M059J (cell line): ENCODE data around the gene ZYX. TPM values are rescaled to one million over a fixed set of nuclear protein-coding genes. Genes with fewer than 3 reads are reported as not detected.
"Not testable (repeated sequence)": the region's sequence is repeated elsewhere in the genome, so short reads cannot be mapped to it uniquely, and the experiment has no call there.

Experiments used
- DNase-seq: peaks from one replicate; pipeline ENCODE4 v3.0.0-alpha.2; 2012; ENCODE audit warnings: low read depth
- total RNA-seq: library from RNA; depleted of rRNA; stranded (reverse); fragments of >200 nt; shearing (Covaris generic); gene quantifications from 2 replicates; pipeline ENCODE4 v1.2.3, GENCODE V29; 2014

ZYX gene
- total RNA-seq, 1 experiment from 2014 or later, result 108 TPM

GRCh38 chr7:143384661-143385631 lies 3.8 kb downstream of the ZYX start:
- no peak for DNase-seq

DNA sequence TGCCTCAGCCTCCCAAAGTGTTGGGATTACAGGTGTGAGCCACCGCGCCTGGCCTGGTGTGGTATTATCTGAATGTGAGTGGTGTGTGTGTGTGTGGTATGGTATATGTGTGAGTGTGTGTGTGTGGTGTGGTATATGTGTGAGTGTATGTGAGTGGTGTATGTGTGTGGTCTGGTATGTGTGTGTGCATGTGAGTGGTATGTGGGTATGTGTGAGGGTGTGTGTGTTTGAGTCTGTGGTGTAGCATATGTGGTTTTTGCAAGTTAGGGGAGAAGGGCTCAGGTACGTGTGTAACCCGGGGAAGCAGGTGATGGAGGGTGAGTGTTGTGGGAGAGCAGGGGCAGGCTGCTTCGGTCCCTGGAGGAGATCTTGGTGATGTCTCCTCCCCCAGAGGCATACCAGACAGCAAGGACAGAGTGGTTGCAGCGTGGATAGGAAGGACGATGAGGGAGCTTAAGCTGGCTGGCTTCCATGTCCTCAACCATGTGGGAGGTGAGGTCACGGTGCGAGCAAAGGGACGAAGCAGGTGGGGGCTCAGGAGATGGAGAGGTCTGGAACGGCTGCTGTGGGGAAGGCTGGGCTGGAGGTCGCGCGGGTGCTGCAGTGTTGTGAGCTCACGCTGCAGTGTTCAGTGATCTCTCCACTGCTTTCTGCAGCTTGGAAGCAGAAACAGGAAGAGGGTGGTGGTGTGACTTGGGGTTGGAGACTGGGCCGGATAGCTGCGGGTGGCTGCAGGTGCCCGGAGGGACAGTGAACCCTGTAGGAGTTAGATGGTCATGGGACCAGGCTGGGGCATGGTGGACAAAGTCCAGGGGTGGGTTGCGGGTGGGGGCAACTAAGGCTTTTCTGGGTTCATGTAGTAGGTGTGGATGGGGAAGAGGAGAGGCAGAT lies 5.0 kb downstream of the ZYX start:
- DNase-seq, result no peak

DNA sequence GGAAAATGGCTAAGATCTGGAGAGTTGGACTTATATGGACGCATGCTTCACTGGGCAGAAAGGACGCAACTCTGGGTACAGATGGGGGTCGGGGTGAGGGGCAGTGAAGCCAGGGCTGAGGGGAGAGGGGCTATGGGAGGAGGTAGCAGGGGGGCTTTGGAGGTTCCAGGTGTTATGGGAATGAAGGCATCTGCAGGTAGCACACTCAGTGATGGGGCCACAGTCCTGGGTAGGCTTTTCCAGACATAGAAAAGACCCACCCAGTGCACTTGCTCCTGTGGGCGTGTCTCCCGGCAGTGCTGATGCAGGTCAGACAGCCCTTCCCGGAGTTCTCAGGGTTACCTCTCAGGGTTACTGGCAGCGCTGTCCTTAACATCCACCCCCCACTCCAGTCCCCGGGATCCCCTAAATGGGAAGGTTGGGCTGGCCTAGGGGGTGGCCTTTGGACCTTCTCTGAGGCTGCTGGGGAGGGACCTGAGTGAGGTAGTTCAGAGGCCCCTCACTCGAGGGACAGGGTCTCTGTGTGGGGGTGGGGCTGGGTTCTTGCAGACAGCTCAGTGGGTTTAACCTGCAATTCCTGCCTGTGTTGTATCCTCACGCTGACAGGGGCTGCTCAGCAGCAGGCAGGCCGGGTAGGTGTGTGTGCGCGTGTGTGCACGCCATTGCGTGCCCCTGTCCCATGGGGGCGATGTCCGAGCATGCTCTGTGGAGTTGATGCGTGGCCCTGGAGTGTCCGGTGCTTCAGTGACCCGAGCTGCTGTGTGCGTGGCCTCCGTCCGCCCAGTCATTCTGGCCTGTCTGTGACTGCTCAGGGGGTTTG lies 6.2 kb downstream of the ZYX start:
- no peak for DNase-seq

DNA sequence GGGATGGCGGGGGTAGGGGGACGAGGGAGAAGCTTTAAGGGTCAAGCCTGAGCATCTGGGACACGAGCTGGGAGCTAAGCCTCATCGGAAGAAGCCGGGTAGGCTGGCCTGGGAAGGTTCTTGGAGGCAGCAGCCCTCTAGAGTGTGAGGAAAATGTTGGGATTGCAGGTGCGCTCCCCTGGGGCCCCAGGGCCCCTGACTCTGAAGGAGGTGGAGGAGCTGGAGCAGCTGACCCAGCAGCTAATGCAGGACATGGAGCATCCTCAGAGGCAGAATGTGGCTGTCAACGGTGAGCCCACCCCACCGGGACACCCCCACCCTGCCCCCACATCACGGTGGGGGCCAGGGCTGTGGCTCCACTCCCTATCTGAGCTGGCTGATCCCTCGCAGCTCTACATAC lies 6.9 kb downstream of the ZYX start:
- DNase-seq, result no peak

- DNase-seq, result no peak
Observed at GRCh38 chr7:143388491-143389101, 7.5 kb downstream of the ZYX start.

DNA sequence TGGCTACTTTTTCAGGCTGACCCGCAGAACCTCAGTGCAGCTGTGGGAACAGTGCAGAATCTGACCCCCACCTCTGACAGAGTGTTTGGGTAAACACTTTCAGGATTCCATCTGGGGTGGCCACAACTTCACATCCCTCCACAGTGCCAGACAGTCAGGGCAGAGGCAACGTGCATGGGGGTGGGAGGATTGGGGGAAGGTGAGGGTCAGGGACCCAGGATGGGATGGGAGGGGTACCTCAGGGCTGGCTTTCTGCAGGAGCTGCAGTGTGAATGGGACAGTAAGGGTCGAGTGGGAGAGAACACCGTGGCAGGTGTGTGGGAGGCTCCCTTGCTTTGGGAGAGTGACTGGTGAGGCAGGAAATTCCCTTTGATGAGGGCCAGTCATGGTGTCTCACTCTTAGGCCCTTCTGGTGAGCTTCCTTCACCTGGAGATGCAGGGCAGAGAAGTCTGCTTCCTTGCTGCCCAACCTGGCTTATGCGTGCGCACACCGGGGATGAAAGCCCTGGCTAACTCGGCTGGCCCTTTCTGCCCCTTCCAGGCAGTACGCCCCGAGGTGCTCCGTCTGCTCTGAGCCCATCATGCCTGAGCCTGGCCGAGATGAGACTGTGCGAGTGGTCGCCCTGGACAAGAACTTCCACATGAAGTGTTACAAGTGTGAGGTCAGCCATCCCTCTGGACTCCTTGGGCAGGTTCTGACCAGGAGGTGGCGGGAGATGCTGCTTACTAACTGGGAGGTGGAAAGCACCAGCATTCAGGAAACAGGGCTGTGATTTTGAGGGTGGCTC lies 8.4 kb downstream of the ZYX start:
- no peak for DNase-seq

DNA sequence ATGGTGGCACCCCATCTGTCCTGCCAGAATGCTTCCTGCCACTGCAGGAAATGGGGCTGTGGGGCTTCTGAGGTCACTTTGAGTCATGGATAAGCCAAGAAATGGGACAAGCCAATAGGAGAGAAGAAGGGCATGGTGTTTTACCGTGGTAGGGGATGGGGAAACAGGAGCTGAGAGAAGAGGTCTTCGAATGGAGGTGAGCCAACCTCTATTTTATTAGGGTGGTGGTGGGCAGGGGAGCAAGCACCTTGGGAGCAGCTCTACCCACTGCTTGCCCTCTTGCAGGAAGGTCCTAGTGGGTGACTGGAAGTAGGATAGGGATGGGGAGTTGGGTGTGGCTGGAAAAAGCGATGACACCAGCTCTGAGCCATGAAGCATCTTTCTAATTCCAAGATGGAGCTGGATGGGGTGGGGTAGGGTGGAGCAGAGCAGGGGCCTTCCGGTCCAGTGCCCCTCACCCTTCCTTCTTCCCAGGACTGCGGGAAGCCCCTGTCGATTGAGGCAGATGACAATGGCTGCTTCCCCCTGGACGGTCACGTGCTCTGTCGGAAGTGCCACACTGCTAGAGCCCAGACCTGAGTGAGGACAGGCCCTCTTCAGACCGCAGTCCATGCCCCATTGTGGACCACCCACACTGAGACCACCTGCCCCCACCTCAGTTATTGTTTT lies 9.1 kb downstream of the ZYX start:
- DNase-seq, result no peak

- DNase-seq, result no peak
Observed at GRCh38 chr7:143390773-143391317, 9.7 kb downstream of the ZYX start.

DNA sequence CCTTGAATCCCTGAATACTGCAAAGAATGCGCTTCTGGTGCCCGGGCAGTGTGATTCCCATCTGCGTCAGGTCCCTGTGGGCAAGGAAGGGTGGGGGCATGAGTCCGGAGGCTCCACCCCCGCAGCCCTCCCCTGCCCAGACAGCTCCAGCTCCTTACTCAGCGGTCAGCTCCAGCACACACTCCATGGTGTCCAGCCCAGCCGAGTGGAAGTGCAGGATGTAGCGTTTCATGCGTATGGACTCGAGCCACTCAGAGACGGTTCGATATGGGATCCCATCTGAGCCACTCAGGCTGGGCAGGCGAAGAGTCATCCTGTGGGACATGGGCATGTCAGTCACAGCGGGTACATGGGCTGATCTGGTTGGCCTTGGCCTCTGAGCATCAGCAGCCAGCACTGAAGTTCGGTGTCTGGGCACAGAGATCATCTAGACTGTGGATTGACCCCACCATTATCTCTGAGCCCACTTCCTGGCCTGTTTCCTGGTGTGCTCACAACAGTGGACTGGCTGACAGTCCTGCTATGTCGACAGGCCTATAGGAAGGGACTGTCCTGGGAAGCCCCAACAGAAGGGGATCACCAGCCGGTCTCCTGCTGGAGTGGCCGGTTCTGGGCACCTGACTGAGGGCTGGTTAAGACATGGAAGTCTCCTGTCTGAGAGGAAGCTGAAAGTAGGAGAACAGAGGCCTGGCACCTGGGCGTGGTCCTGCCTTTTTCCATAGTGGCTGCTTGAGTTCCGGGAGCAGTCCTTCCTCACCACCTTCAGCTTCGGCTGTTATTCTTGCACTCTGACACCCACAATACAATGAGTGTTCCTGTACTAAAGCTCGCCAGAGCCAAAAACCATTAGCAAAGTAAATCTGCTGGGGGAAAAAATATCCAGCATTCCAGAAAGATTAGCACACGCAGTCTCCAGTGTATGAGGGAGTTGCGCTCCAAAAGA lies 10.6 kb downstream of the ZYX start:
- DNase-seq, result no peak

GRCh38 chr7:143392427-143392826 lies 11.3 kb downstream of the ZYX start:
- not testable (repeated sequence) for DNase-seq

DNA sequence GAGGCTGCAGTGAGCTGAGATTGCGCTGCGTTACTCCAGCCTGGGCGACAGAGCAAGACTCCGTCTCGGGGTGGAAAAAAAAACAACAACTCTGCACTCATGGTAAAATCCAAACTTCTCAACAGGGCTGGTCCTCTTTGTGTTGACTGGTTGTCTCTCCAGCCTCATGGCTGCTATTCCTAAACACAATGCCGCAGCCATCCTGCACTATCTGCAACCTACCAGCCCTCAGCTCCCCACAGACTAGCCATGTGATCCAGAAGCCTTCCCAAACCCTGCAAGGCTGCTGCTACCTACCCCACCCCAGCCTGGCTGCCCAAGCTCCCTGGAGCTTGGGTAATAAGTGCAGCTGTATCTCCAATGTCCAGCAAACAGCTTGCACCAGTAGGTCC lies 11.7 kb downstream of the ZYX start:
- no peak for DNase-seq

GRCh38 chr7:143393267-143394041 lies 12.3 kb downstream of the ZYX start:
- no peak for DNase-seq

GRCh38 chr7:143394068-143394467 lies 12.9 kb downstream of the ZYX start:
- no peak for DNase-seq

DNA sequence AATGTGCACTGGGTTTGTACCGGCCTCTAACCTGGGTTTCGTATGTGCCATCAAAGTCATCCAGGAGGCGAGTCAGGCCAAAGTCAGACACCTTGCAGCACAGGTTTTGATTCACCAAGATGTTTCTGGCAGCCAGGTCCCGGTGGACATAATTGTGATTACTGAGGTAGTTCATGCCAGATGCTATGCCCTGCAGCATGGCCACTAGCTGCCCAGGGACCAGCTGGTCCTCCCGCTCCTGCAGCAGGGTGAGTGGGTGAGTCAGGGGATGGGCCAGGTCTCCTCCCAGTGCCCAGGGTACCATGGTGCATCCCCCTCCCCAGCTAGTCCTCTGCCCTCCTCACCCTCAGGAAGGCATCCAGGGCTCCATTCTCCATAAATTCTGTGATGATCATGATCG lies 13.6 kb downstream of the ZYX start:
- DNase-seq, result no peak

GRCh38 chr7:143395187-143396149 lies 14.3 kb downstream of the ZYX start:
- no peak for DNase-seq

DNA sequence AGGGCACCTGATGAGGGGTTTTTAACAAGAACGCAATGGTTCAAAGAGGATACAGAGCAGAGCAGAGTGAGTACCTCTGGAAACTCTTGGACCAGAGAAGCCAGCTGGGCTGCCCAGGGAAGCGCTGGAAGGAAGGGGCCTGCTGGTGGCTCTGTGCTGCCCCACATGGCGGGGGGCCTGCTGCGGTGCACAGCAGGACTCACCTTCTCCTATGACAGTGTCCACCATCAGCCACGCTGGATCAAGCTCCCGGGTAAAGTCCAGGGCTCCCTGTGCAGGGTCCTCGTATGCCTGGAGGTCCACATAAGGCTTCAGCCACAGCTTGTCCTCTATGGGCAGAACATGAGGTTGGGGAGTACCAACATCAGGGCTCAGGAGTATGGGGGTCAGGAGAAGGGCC lies 15.0 kb downstream of the ZYX start:
- no peak for DNase-seq
